Neural crest cell (in vitro differentiated cells): ENCODE results near the gene CPVL. TPM values are rescaled to one million over a fixed set of nuclear protein-coding genes. Genes with fewer than 3 reads are reported as not detected.

Experiments used
- DNase-seq: peaks from one replicate; pipeline ENCODE4 v3.0.0; 2021; ENCODE audit warnings: low read depth, mixed read lengths, low spot score
- H3K27ac Mint-ChIP-seq: one replicate; pipeline ENCODE4 v1.8.0; 2021; ENCODE audit warnings: mild to moderate bottlenecking, mixed read lengths; ENCODE audit not compliant: unreplicated experiment
- H3K27me3 Mint-ChIP-seq: 2 replicates; pipeline ENCODE4 v1.8.0; 2021; ENCODE audit warnings: low read depth, mild to moderate bottlenecking, mixed read lengths
- H3K36me3 Mint-ChIP-seq: 2 replicates; pipeline ENCODE4 v1.8.0; 2021; ENCODE audit warnings: low read depth, mild to moderate bottlenecking, mixed read lengths
- H3K4me1 Mint-ChIP-seq: 2 replicates; pipeline ENCODE4 v1.8.0; 2021; ENCODE audit warnings: mixed read lengths
- H3K4me3 Mint-ChIP-seq: one replicate; pipeline ENCODE4 v1.8.0; 2021; ENCODE audit warnings: mild to moderate bottlenecking, mixed read lengths
- H3K9me3 Mint-ChIP-seq: 2 replicates; pipeline ENCODE4 v1.8.0; 2021; ENCODE audit warnings: mixed read lengths
- total RNA-seq: library from RNA; stranded (reverse); gene quantifications from 2 replicates; pipeline ENCODE4 v1.2.1, GENCODE V29; 2021
- TF ChIP-seq, protein P1 (sequence below): fragments of 200-600 bp; sonication (generic); conservative IDR thresholded peaks from 2 replicates; pipeline ENCODE4 v1.5.0; 2021; ENCODE audit warnings: antibody characterized with exemption, mild to moderate bottlenecking

The CPVL gene
- total RNA-seq, 1 donor from 2014 or later = 31.3 TPM

DNA sequence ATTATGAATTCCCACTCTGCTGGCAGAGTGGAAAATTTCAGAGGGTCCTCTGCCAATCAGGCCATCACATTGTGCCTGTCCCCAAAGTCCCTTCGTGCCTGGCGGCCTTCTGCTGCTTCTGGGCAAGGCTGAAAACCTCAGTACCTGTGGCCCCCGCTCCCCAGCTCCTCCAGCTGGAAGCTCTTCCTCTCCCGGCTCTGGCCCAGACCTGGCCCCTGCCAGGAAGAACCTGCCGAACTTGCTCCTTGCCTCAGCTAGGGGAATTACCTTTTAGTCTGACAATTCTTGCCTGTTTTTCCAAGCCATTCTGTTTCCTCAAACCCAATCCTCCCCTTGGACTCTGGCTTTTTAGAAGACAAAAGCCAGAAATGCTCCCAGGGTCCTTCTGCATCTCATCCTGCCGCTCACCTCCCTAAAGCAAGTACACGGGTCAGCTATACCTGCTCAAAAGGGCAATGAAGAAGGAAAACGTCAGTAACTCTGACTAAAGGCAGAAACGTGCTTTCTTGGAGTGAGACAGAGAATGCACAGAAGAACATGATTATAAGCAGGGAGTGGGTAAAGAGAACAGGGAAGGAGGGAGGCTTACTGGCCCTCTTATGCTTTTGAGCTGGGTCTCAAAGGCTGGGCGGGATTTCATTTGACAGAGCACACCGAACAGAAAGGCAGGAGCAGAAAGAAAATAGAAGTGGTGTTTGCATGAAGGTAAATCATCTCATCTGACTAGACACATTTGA, 160.1 kb downstream of the CPVL start:
- H3K9me3 Mint-ChIP-seq = peaks cover 4% of the 10 kb centered on the region
- TF ChIP-seq, protein P1, sequence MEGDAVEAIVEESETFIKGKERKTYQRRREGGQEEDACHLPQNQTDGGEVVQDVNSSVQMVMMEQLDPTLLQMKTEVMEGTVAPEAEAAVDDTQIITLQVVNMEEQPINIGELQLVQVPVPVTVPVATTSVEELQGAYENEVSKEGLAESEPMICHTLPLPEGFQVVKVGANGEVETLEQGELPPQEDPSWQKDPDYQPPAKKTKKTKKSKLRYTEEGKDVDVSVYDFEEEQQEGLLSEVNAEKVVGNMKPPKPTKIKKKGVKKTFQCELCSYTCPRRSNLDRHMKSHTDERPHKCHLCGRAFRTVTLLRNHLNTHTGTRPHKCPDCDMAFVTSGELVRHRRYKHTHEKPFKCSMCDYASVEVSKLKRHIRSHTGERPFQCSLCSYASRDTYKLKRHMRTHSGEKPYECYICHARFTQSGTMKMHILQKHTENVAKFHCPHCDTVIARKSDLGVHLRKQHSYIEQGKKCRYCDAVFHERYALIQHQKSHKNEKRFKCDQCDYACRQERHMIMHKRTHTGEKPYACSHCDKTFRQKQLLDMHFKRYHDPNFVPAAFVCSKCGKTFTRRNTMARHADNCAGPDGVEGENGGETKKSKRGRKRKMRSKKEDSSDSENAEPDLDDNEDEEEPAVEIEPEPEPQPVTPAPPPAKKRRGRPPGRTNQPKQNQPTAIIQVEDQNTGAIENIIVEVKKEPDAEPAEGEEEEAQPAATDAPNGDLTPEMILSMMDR = no peak
- H3K27me3 Mint-ChIP-seq = no peaks in the 10 kb centered on the region
- peaks cover 2% of the 10 kb centered on the region for H3K36me3 Mint-ChIP-seq
- H3K27ac Mint-ChIP-seq = peak overlapping the region; percentile 15
- H3K4me3 Mint-ChIP-seq = no peak overlapping the region
- DNase-seq = no peak
- H3K4me1 Mint-ChIP-seq = peaks cover 73% of the 10 kb centered on the region

DNA sequence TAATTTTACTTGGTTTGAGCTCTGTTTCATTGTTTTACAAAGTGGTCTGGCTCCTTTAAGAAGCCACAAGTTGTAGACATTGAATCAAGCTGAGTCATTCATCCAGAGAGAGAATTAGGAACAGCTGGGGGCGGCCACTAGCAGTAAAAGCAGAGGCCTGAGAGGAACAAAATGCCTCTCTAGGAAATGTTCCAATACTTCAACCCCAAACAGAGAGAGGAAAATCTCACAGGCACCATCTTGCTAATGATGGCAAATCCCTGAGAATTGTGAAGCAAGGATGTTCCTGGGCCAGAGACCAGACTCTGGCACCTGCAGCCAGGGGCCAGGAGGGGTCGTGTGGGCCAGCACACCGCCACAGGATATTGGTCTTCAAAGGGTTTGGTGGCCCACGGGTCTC, 161.7 kb downstream of the CPVL start:
- Mint-ChIP-seq H3K27ac (peak overlapping the region; percentile 89), H3K9me3 (peaks cover 4% of the 10 kb centered on the region), H3K36me3 (no peaks in the 10 kb centered on the region), H3K4me1 (peaks cover 67% of the 10 kb centered on the region), H3K4me3 (peak overlapping the region; percentile 55), H3K27me3 (no peaks in the 10 kb centered on the region)
- no peak for DNase-seq
- TF ChIP-seq, protein P1 = no peak

DNA sequence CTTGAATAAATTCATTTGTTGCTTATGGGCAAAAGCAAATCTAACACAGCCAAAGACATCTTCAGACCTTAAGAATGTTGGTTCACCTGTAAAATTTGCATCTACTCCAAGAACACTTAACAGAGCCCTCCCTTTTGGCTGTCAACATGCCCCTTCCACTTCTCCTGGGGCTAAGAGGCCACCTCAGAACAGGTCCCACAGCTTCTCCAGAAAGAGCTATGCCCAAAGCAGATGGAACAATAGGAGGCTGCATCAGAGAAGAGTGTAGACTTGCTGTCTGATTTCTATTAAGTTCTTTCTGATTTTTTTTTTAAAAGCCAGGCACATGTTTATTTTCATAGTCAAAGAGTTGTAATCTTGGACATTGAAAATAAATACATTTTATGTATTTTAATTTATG, 162.1 kb downstream of the CPVL start:
- Mint-ChIP-seq H3K4me3 (no peak overlapping the region), H3K9me3 (peaks cover 4% of the 10 kb centered on the region), H3K27ac (peak overlapping the region; percentile 97), H3K36me3 (no peaks in the 10 kb centered on the region), H3K4me1 (peaks cover 62% of the 10 kb centered on the region), H3K27me3 (no peaks in the 10 kb centered on the region)
- no peak for DNase-seq
- TF ChIP-seq, protein P1 = no peak

- Mint-ChIP-seq H3K27ac (peak overlapping the region; percentile 97), H3K4me1 (peaks cover 58% of the 10 kb centered on the region), H3K36me3 (no peaks in the 10 kb centered on the region), H3K4me3 (no peak overlapping the region), H3K9me3 (peaks cover 4% of the 10 kb centered on the region), H3K27me3 (no peaks in the 10 kb centered on the region)
- TF ChIP-seq, protein P1 = no peak
- no peak for DNase-seq
These were observed 162.7 kb downstream of the CPVL start for GRCh38 chr7:28983396-28984190.

DNA sequence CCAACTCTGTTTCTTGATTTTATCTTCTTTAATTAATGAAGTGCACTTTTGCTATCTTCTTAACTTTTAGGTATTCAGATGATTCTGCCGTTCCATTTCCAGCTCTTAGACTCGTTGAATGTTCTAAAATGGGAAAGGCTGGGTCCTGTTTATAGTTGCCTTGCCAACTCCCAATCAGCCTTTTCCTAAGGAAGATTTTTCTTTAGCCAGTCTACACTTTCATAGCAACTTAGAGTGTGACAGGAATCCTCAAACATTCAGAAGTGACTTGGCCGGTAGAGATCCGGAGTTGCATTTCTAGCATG, 165.2 kb downstream of the CPVL start:
- DNase-seq = no peak
- H3K4me1 Mint-ChIP-seq = peaks cover 45% of the 10 kb centered on the region
- H3K27ac Mint-ChIP-seq = no peak overlapping the region
- H3K4me3 Mint-ChIP-seq = no peak overlapping the region
- TF ChIP-seq, protein P1 = no peak
- no peaks in the 10 kb centered on the region for H3K27me3 Mint-ChIP-seq
- peaks cover 2% of the 10 kb centered on the region for H3K9me3 Mint-ChIP-seq
- peaks cover 3% of the 10 kb centered on the region for H3K36me3 Mint-ChIP-seq
